ENCODE data around the gene ADAMTS9. TPM values are rescaled to one million over a fixed set of nuclear protein-coding genes. Genes with fewer than 3 reads are reported as not detected.

ADAMTS9 gene
- total and polyA plus RNA-seq, 9 of the 15 experiments (the other 6 are each of a cell fraction or from before 2014, with no cell fraction given) = 0.05 to 0.32 (median 0.13) TPM; not detected in 2

DNA sequence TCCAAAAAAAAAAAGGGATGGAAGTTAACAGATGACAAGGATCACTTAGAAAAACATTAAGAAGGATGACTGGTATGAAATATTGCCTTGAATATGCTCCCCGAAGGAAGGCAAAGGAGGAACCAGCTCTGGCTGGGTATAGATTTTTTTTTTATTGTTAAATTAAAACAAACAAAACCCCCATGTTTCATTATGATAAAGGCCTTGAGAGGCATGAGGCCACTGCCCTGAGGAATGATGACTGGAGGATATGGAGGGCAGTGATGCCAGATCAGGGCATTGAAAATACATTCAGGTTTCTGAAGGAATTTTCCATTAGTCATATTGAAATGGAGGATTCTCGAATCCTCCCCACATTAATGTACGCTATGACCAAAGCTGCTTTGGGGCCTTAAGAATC lies 120.9 kb downstream of the ADAMTS9 start (continued):
- TF ChIP-seq, protein P1, sequence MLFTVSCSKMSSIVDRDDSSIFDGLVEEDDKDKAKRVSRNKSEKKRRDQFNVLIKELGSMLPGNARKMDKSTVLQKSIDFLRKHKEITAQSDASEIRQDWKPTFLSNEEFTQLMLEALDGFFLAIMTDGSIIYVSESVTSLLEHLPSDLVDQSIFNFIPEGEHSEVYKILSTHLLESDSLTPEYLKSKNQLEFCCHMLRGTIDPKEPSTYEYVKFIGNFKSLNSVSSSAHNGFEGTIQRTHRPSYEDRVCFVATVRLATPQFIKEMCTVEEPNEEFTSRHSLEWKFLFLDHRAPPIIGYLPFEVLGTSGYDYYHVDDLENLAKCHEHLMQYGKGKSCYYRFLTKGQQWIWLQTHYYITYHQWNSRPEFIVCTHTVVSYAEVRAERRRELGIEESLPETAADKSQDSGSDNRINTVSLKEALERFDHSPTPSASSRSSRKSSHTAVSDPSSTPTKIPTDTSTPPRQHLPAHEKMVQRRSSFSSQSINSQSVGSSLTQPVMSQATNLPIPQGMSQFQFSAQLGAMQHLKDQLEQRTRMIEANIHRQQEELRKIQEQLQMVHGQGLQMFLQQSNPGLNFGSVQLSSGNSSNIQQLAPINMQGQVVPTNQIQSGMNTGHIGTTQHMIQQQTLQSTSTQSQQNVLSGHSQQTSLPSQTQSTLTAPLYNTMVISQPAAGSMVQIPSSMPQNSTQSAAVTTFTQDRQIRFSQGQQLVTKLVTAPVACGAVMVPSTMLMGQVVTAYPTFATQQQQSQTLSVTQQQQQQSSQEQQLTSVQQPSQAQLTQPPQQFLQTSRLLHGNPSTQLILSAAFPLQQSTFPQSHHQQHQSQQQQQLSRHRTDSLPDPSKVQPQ (CRISPR knock-in tag; IDR thresholded peaks at IDR 0.05; ENCODE audit: borderline replicate concordance) = no peak
- no peak for TF ChIP-seq ZBTB17 (CRISPR knock-in tag; IDR thresholded peaks at IDR 0.05)

DNA sequence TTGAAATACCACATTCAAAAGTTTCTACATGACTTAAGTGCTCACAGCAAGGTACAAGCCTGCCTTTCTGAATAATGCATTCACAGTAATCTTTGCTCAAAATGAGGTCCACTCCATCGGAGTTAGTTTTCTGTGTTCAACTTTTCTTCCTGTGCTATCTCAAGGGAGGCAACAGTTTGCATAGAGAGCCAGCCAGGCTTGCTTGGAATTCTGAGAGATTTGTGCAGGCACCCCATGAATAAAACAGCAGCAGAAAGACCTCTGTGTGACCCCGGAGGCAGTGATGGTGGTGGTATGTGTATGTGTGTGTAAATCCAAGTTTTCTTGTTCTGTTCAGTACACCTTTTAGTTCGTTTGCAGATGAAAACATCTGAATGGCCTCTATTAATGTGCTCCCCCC lies 124.0 kb downstream of the ADAMTS9 start:
- Histone ChIP-seq H2AFZ (ENCODE audit: low read depth, low read length) (no peak overlapping the region), H3K9me3 (replicated peaks; ENCODE audit: control insufficient read depth, insufficient read depth, low read depth, low read length) (no peaks in the 10 kb centered on the region), H3K4me1 (replicated peaks in 1 of 2; ENCODE audit: control insufficient read depth in 2 of 2, insufficient read depth in 2 of 2, low read length in 2 of 2) (no peaks in the 10 kb centered on the region), H3K9me1 (ENCODE audit: control insufficient read depth, insufficient read depth, low read length) (no peaks in the 10 kb centered on the region), H4K20me1 (replicated peaks; ENCODE audit: control insufficient read depth, insufficient read depth, low read length) (no peaks in the 10 kb centered on the region), H3K4me2 (ENCODE audit: insufficient read depth, low read length) (no peak overlapping the region), H3K9ac (ENCODE audit: insufficient read depth in 1 of 2, low read depth in 2 of 2, low read length in 2 of 2) (no peak overlapping the region), H3K36me3 (ENCODE audit: control insufficient read depth, insufficient read depth, low read length) (no peaks in the 10 kb centered on the region), H3K4me3 (no peak overlapping the region), H3K79me2 (ENCODE audit: control insufficient read depth, insufficient read depth, low read length) (no peaks in the 10 kb centered on the region), H3K27ac (ENCODE audit: extremely low read depth, low read depth, low read length) (no peak overlapping the region), H3K27me3 (ENCODE audit: control insufficient read depth in 2 of 2, insufficient read depth in 2 of 2, low read length in 2 of 2) (peaks cover 3 to 6% of the 10 kb centered on the region in 2 experiments; a peak in 2 of 5 replicates)
- CTCF ChIA-PET (ENCODE audit: low intra/inter-chr PET ratio) = no interaction called here
- TF ChIP-seq FOXK1 (CRISPR knock-in tag; IDR thresholded peaks at IDR 0.05; ENCODE audit: borderline replicate concordance) (no peak), NFIX (CRISPR knock-in tag; IDR thresholded peaks at IDR 0.05; ENCODE audit: low read depth) (no peak), TFAM (CRISPR knock-in tag; conservative IDR thresholded peaks at IDR 0.05) (no peak), GTF2A2 (tag; IDR thresholded peaks at IDR 0.05) (no peak), ZKSCAN8 (CRISPR knock-in tag; IDR thresholded peaks at IDR 0.05) (no peak), HMG20A (CRISPR knock-in tag; conservative IDR thresholded peaks at IDR 0.05) (no peak)
- TF ChIP-seq, protein P2, sequence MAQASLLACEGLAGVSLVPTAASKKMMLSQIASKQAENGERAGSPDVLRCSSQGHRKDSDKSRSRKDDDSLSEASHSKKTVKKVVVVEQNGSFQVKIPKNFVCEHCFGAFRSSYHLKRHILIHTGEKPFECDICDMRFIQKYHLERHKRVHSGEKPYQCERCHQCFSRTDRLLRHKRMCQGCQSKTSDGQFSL (CRISPR knock-in tag; IDR thresholded peaks at IDR 0.05) = no peak
- TF ChIP-seq, protein P2 (tag; IDR thresholded peaks at IDR 0.05) = no peak
- TF ChIP-seq, protein P3, sequence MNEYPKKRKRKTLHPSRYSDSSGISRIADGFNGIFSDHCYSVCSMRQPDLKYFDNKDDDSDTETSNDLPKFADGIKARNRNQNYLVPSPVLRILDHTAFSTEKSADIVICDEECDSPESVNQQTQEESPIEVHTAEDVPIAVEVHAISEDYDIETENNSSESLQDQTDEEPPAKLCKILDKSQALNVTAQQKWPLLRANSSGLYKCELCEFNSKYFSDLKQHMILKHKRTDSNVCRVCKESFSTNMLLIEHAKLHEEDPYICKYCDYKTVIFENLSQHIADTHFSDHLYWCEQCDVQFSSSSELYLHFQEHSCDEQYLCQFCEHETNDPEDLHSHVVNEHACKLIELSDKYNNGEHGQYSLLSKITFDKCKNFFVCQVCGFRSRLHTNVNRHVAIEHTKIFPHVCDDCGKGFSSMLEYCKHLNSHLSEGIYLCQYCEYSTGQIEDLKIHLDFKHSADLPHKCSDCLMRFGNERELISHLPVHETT (CRISPR knock-in tag; conservative IDR thresholded peaks at IDR 0.05 in 1 of 2, IDR thresholded peaks at IDR 0.05 in 1 of 2) = no peak
- intact Hi-C loops (cut with micrococcal nuclease) (no loop called here), in situ Hi-C loops (cut with MboI) (no loop called here)
- no peak for FAIRE-seq
- no peak for DNase-seq (ENCODE audit: extremely low read depth in 1 of 4, low spot score in 3 of 4)
- 0% methylated on average over 3 of the region's 3 CpGs for WGBS (ENCODE audit: insufficient coverage, low coverage, missing lambda C conversion rate)
- no TSS peak for BruUV-seq (replicated peaks)
- ATAC-seq = no peak
- POLR2A ChIA-PET = no interaction called here

Measured in K562 (cell line).